H1 (cell line): ENCODE measurements around the gene TMEM176B.

Source experiments
- CBX8 ChIP-seq: fragments of 300-800, 300-1000 bp; sonication (generic); IDR thresholded peaks from 2 replicates; pipeline ENCODE4 v1.7.1; 2016; ENCODE audit warnings: low read depth, low read length, borderline replicate concordance
- CHD2 ChIP-seq: IDR thresholded peaks from 2 replicates; pipeline ENCODE4 v1.6.1; 2012; ENCODE audit warnings: low read length, improper control_type of control experiment
- CTCF ChIP-seq, 3 experiments: IDR thresholded peaks; 1 replicate in 2 of 3; 2 replicates in 1 of 3; pipeline versions ENCODE4 v1.5.1 to v1.6.1; 2011; ENCODE audit warnings: low read length in 3 of 3, mild to moderate bottlenecking in 3 of 3, inconsistent platforms in 2 of 3, low read depth in 1 of 3, moderate library complexity in 1 of 3; ENCODE audit not compliant: insufficient read depth in 1 of 3; ENCODE audit errors: control extremely low read depth in 1 of 3
- HDAC6 ChIP-seq: IDR thresholded peaks from one replicate; pipeline ENCODE4 v1.7.1; 2012; ENCODE audit warnings: low read depth, mild to moderate bottlenecking, inconsistent platforms, low read length, moderate library complexity
- RBBP5 ChIP-seq: IDR thresholded peaks from 2 replicates; pipeline ENCODE4 v1.7.1; 2012; ENCODE audit warnings: low read depth, mild to moderate bottlenecking, inconsistent platforms, low read length, moderate library complexity, borderline replicate concordance

- no peak for TF ChIP-seq CTCF (IDR thresholded peaks at IDR 0.05; ENCODE audit: control extremely low read depth in 1 of 3, insufficient read depth in 1 of 3, low read depth in 1 of 3, low read length in 3 of 3)
- TF ChIP-seq RBBP5, result no peak
- TF ChIP-seq CHD2, result no peak
- no peak for TF ChIP-seq CBX8
- no peak for TF ChIP-seq HDAC6
These were observed 46.3 kb upstream of the TMEM176B start for GRCh38 chr7:150846291-150847115.
